ENCODE measurements around the gene KIF25.

Gene KIF25, protein sequence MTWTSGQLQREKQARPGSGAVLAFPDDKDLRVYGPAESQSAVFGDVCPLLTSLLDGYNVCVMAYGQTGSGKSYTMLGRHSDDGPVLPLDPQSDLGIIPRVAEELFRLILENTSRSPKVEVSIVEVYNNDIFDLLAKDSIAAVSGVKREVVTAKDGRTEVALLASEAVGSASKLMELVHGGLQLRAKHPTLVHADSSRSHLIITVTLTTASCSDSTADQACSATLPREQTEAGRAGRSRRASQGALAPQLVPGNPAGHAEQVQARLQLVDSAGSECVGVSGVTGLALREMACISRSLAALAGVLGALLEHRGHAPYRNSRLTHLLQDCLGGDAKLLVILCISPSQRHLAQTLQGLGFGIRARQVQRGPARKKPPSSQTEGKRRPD
- 0 to 2.3 (median 0) reads per million in 17 experiments for total RNA-seq

DNA sequence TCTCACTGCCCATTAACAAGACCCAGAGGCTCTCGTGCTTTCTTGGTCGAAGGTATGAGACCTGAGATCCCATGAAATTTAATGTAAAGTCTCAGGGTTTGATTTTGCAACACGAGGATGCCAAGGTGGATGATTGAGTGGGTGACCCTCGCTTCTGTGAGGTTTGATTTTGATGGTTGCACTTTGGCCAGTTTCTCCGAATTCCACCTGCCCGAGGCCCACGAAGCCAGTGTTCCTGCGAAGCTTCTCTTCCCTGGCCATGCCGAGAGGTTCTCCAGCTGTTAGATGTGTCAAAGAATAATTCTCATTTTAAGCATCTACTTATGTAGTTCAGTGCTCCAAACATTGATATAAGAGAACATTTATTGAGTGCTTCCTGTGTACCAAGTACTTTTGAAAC, at the start of gene KIF25:
KIF25 (plus strand) TSS at position 30 of the 400 bp plus-strand sequence. CDS start 31,915 bp downstream, outside the sequence.
- DNase-seq, result no peak

DNA sequence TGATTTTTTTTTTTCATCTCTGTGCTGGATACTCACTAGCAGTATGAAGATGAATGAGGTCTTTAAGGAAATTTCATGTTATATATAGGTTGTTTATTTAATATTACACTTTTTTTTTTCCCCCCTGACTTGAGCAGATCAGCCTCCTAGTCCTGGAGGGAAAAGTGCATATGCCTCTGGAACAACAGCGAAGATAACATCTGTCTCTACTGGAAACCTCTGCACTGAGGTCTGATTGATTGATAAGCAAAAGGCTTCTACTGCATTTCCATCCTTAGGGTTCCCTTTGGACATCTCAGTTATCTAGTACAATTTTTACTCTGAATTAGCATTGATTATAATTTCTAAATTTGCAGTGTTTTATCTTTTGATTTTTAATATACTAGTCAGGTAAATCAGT, 49.8 kb upstream of the KIF25 start:
- DNase-seq, result no peak

DNA sequence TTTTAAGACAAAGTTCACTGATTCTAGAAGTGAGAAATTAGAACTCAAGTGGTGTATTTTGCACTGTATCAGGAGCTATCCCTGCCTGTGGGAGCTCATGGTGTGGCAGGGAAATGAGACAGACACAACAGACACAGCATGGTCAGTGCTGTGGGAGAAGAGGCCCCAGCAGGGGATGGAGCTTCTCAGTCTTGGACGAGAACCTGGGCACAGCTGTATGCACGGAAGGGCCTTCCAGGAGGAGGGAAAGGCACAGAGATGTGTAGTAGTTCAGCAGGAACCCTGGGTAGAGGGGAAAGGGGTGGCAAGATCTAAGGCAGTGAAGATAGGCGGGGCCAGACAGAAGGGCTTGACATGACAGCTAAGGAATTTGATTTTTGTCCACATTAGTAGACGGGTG, 48.8 kb upstream of the KIF25 start:
- DNase-seq, result no peak

DNA sequence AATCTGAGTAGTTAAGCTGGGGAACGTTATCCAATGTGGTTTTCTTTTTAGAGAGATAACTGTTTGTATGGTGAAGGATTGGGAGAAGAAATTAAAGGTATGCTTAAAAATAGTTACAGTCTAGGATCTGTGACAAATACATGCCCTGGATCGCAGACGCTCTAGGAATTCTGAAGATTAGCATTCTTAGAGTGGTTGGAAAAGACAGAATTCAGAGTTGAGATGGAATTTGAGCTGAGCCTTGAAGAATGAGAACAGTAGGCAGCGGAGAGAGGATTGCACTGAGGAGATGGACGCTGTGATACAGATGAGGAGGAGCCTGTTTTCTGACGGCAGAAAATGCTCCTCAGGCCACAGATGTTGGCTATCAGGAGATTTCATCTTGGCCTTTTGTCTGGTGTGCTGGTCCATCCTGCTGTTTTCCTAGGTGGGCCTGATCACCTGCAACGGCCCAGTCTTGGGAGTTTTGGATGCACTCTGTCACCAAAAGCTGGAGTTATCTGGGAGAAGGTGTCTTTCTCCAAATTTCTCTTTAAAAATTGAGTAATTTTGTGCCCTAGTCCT, 48.3 kb upstream of the KIF25 start:
- DNase-seq, result no peak

DNA sequence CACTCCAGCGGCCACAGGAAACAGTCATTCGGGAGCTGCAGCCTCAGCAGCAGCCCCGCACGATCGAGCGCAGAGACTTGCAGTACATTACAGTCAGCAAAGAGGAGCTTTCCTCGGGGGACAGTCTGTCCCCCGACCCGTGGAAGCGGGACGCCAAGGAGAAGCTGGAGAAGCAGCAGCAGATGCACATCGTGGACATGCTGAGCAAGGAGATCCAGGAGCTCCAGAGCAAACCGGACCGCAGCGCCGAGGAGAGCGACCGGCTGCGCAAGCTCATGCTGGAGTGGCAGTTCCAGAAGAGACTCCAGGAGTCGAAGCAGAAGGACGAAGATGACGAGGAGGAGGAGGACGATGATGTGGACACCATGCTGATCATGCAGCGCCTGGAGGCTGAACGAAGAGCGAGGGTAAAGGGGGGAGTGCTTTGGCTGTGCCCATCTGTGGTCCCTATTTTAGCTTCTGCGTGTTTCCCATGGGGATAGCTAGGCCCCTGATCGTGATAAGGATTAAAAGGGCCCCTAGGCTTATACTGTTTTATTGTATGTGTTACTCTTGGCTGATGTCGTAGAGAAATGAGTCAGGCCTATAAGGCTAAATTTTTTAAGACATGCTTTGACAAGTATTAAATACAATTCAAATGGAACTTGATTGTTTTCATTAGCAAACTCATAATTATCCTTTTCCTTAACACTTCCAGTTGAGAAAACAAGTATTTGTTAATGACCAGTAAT, 45.5 kb upstream of the KIF25 start:
- DNase-seq, result no peak

DNA sequence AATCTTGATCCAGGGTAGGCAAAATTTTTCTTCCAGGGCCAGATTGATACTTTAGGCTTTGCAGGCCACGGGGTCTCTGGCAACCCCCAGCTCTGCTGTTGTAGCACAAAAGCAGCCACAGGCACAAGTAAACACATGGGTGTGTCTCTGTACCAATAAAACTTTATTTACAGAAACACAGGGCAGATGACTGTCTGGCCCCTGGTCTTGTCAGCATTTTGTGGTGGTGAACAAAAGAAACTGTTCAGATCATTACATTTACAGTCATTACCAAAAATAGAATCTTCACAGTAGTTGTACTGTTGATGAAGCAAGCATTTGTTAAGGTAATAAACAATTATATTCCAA, 45.0 kb upstream of the KIF25 start:
- DNase-seq, result no peak

DNA sequence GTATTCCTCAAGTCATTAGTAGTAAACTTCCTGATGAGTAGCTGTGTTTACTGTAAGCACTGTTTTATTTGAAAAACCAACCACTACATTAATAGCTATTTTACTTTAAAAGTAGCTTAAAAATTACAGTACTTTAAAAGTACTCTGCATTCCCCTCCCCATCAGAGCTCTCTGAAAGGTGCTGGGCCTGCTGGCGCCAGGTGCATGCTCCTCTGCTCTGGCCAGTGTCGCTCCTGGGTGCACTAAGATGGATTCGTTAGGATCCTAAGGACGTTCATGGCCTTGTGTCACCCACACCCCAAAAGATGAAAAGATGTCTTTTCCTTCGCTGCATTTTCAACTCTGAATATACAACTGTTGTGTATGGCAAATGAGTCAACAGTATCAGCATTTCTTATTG, 43.9 kb upstream of the KIF25 start:
- DNase-seq, result no peak

DNA sequence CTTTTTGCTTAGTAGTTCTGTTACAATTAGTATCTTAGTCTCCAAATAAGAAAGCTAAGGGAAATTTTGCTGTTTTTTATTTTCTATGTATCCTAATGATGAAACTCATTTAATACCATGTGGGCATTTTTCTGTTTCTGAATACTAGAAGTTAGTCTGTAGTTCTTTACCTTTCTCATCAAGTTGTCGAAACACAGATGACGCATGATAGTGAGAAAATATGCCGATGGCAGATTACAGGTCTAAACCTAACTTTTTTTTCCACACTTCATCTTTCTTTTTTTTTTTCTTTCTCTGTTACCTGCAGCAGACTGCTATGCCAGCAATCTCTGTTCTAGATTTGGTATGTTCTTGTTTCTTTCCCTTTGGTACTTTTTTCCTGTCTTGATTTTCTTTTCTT, 43.3 kb upstream of the KIF25 start:
- no peak for DNase-seq

DNA sequence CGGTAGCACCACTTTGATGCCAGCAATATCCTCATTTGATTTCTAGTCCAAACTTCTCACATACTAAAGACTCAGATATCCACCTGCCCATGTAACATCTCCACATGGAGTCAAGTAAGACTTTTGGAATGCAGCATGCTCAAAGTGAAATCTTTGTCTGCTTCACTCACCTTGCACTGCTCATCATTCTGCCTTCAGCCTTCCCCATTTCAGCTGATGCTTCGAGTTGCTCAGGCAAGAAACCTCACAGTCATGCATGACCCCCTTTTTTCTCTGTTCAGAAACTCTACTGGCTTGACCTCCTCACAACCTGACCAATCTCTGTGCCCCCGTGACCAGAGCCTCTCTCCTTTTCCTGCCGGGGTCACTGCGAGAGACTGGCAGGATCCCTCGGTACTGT, 41.0 kb upstream of the KIF25 start:
- no peak for DNase-seq

DNA sequence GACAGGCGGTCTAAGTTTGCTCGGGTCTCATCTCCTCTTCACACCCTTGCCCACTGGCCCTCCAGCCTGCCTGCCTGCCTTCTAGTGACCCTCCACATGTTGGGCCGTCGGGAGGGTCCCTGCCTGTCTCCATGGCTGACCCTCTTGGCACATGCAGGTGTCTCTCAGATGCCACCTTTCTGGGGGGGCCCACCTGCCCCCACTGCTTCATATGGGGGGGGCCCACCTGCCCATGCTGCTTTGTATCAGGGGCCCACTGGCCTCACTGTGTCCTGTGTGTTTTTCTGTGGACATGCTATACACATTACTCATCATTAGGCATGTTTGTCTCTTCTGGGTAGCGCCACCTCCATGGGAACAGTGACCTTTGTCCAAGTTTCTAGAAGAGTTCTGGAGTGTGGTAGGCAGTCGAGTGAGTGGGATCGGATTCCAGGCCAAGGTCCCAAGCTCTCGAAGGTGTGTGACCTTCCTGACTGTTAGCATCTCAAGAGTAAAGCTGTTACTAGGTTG, 40.4 kb upstream of the KIF25 start:
- DNase-seq, result no peak

DNA sequence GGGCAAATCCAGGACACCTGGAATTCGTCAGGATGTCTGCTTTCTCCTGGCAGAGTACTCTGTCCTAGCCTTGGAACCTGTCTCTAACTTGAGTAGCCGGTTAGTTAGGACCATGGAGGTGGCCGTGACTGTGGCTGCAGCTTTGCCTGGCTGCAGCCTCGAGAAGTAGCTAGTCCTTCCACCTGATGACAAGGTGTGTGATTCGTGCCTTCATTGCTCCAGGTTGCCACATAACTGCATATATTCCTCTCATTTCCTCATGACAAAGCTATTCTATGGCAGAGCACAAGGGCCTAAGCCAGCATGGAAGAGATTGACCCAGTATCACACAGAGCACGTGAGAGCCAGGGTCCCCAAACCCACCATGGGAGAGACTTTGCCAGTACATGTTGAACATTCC, 39.8 kb upstream of the KIF25 start:
- DNase-seq, result no peak

DNA sequence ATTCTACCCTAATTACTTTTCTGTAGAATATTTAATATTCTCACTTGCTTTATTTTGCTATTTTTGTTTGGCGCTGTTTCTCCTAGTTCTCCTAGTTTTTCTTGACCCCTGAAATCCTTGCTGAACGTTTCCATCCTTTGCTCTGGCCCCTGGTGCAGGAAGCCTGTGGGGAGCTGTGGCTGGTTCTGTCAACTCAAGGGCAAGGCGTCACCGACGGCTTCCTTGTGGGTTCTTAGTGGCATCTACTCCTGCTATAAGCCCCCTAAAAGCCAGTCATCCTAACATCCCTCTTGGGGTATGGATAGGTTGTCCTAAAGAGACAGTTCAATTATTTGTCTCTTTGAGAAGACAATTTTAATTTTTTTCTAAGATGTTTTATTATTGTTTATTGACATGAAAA, 36.9 kb upstream of the KIF25 start:
- no peak for DNase-seq

DNA sequence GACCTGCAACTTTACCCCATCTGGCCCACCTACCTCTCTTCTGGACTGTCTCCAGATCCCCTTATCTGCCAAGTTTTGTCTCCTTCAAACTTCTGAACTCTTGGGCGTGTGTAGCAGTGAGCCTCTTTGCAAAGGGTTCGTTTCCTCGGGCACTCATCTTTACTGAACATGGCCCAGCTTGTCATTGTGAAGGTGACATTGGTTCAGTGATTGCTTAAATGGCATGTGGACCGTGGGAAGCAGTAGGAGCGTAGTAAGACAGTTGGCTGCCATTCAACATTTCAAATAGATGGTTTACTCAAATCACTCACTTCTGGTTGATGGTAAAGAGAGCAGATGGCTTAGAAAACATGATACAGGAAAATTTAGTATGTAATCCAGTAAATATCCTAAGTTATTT, 34.8 kb upstream of the KIF25 start:
- no peak for DNase-seq

DNA sequence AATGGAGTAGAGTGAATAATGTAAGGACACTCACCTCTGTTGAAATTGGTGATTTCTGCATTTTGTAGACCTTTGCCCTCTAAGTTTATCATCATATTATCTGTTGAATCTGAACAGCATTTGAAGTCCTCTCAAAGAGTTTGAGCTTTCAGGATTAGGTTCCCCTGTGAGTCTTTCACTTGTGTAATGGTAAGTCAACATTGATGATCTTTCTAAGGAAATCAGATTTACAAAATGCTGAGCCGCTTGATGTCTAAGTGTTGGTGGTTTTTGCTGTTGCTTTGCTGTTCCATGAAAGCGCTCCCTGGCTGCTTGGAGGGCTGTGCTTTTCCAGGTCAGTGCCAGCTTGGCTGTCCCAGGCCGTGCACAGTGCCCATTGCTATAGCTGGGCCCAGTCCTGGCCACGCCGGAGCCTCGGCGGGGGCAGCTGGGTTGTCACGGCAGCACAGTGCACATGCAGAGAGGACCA, 33.8 kb upstream of the KIF25 start:
- no peak for DNase-seq

DNA sequence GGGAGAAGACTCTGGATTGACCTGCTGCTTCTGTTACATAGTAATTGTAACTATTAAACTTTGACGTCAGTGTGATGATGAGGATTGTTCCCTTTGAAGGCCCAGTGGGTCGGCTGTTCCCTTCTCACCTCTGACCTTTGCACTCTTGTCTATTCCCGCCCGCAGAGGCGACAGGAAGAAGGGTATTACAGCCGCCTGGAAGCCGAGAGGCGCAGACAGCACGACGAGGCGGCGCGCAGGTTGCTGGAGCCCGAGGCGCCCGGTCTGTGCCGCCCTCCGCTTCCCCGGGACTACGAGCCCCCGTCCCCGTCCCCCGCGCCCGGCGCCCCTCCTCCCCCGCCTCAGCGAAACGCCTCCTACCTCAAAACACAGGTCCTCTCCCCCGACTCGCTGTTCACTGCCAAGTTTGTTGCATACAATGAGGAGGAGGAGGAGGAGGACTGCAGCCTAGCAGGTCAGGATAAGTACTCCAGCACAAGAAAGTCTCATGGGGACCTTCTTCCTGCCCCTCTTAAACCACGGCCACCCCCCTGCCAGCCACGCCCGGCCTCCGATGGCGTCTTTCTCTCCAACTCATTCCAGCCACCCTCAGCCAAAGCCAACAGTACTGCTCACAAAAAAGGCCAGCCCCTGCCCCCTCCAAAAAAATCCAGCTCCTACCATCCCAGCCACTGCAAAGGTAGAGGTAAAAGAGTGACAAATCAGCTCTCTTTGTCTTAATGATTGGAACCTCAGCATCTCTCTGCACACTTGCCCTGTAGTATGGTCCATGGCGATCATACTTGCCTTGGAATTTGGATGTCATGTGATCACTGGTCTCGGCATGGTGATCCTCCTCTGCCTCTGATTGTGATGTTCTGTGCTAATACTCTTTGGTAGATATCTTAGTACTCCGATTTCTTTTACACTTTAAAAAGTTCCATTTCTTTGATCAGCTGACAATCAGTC, 31.6 kb upstream of the KIF25 start:
- DNase-seq, result no peak

DNA sequence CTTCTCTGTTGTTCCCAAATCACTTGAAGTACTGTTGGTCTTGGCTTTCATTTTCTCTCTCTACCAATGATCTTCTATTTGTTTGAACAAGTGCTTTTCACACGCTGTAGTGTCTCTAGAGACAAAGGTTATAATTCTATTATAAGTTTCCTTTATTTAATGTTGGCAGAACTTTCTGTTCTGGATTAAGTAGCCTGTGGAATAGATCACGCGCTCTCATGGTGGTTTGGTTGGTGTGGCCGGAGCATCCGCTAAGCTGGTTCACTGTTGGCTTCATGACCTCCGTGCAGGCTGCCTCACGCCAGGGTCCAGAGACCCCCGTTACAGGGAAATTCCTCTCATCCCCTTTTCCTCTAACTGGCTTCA, 30.9 kb upstream of the KIF25 start:
- DNase-seq, result no peak

DNA sequence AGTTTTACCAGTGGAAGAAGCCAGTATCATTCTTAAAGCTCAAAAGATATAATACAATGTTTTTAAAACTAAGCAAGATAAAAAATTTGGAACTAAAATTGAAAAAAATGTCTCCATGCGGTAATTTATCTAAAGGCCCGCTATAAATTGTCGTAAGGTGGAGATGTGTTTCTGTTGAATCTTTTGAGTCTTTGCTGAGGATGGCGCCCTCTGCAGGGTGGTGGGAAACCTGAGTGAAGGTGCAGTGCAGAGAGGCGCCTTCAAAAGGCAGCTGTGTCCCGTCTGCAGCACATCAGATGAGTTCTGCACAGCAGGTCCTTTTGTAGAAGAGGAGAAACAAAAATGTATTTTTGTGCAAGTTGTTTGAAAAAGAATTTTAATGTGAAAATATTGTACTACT, 29.4 kb upstream of the KIF25 start:
- peak; percentile 4 to 40 (median 20) for DNase-seq

DNA sequence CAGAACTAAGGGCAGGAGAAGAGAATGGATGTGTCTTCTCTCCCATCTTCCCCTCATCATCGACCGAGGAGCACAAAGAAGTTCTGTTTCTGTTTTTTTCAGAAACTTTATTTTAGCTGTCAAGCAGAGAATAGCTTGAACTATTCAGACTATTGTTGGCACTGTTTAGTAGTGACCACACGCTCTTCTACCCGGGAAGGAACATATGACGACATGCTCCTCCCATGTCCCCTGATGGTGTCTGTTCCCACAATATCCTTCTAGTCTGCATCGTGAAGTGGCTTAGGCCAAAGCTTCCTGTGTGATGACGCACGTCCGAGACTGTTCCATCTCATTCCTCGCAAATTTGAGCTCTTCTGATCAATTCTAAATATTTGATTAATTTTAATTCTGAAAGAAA, 27.2 kb upstream of the KIF25 start:
- DNase-seq, result no peak

DNA sequence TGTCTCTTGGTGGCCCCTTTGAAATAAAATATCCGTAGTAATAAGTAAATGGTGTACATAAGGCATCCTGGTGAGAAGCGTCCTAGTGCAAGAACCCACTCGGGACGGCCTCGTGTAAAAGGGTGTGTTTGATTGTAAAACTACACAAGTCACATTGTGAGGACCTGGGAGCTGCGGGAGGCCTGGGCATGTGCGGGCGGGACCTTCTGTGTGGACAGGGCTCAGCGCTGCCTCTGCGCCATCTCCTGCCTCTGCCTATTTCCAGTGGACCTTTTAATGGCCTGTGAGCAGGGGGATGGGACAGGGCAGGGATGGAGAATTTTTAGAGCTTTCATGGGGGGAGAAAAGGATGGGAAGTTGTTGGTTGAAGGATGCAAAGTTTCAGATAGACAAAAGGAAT, 25.3 kb upstream of the KIF25 start:
- DNase-seq, result no peak

DNA sequence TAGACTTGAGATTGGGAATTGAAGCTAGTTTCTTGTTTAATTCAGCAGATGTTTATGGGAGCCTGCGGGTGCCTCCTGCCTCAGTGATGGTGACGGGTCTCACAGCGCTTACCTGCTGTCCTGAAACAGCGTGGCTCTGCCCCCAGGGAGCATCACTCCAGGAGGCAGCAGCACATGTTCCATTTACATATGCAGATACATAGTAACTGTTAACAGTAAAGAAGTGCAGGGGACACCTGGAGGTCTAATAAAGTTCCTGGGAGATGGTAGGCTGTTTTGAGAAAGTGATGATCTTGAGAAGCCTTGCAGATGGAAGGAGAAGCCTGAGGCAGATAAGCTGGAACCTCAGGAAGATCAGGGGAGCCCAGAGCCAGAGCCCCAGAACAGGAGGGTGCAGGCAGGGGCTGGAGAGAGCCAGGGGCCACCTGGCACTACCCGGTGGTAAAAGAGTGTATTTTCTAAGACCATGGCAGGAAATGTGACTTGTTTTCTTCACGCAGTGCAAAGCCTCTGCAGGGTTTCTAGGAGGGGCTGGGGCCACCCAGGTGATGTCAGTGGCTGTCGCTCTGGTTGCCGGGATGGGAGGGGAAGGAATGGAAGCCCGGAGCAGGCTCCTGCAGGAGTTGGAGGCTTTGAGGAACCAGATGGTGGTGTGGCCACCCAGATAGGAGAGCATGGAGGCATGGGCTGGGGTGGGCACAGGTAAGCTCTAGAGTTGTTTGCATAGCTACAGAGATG, 24.2 kb upstream of the KIF25 start:
- DNase-seq, result no peak

DNA sequence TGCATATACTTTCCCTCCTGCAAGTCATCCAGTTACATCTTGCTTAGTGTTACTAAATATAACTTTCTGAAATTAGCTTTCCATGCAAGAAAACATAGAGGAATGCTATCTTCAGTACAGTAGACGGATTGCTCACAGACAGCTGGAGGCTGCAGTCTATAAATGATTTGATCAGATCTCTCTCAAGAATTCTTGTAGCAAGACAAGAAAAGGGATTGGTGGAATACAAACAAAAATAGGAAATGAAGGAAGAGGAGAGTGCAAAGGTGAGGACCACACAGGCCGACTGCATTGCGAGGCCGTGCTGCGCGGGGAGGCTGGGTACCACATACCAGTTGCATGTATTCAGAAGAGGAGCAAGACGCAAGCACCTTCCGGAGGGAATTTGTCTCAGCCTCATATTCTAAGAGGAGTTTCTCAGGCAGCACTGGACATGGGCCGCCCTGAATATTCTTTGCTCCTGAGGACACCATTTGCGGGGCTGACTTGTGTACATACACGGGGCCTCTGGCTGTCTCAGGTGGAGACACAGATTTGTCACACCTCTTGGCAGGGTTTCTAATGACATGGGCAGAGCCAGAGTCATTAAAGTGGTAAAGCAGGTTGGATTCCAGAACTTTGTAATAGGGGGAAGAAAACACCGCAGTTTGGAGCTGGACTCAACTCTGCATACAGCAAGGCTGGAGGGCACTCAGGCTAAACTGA, 22.7 kb upstream of the KIF25 start:
- no peak for DNase-seq
